HG03354 (cell line): Measurements from ENCODE around the gene PSMC3.

ENCODE experiments used
- ATAC-seq: cut with Tn5 transposase; IDR thresholded peaks from one replicate; pipeline ENCODE4 v1.9.1; 2021; ENCODE audit warnings: mild to moderate bottlenecking; ENCODE audit not compliant: unreplicated experiment, poor library complexity, severe bottlenecking

The PSMC3 gene

GRCh38 chr11:47445840-47446239, 19.6 kb upstream of the PSMC3 start:
- ATAC-seq, result no peak

DNA sequence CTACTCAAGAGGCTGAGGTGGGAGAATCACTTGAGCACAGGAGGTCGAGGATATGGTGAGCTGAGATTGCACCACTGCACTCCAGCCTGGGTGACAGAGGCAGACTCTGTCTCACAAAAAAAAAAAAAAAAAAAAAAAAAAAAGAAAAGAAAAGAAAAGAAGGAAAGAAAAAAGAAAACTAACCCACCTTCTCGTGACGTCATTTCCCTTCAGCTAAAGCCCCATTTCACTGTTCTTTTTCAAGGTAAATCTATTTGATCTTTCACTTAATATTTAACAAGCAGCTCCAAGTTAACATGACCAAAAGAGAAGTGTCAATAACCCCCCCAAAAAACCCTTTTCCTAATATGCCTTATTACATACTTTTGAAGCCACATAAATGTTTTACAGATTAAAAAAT, 17.6 kb upstream of the PSMC3 start:
- no peak for ATAC-seq

- ATAC-seq, result no peak
Observed at GRCh38 chr11:47443028-47443700, 16.9 kb upstream of the PSMC3 start.

GRCh38 chr11:47442514-47442913, 16.3 kb upstream of the PSMC3 start:
- no peak for ATAC-seq

GRCh38 chr11:47441421-47441820, 15.2 kb upstream of the PSMC3 start:
- ATAC-seq, result no peak

GRCh38 chr11:47440054-47440476, 13.8 kb upstream of the PSMC3 start:
- no peak for ATAC-seq

DNA sequence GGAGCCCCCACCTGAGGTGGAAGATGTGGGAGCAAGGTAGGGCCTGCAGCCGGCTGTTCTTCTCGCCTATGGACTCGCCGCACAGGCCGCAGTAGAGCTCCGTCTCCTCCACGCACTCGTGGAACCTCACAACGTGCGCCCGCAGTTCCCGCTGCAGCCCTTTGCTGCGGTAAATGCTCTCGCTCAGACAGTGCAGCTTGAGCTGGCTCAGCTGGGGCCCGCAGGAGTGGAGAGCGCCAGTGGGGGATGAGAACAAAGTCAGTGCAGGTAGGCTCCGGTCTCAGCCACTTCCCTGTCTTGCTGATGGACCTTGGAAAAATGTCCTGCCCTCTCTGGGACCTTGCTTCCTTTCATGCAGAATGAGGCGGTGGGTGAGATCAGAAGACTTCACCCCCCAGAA, 12.5 kb upstream of the PSMC3 start:
- no peak for ATAC-seq

DNA sequence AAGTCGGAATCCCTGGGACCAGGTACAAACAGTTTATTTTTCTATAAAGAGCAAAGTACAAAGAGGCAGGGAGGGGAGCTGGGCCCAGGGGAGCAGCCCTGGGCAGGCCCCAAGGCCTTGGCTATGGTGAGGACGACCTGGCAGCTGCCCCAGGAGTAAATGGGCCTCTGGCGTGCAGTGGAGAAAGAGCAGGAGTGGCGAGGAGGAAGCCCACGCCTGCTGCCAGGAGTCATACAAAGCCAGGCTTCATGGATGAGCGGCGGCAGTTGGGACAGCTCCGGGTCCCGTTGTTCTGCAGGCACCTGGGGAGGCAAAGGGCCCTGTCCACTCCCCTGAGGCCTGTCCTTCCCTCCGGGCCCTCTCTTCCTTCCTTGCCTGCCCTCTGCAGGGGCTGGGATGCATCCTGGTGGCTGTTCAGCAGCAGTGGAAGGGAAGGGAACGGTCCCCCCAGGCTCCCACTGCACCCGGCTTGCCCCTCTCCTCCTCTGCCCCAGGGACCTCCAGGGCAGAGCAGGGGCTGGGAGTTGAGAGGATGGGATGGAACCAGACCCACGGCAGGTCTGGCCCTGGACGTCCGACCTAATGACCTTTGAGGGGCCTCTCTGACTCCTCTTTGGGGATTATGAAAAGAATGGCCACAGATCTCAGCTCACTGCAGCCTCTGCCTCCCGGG, 11.6 kb upstream of the PSMC3 start:
- no peak for ATAC-seq

GRCh38 chr11:47437218-47437745, 11.0 kb upstream of the PSMC3 start:
- ATAC-seq, result no peak

DNA sequence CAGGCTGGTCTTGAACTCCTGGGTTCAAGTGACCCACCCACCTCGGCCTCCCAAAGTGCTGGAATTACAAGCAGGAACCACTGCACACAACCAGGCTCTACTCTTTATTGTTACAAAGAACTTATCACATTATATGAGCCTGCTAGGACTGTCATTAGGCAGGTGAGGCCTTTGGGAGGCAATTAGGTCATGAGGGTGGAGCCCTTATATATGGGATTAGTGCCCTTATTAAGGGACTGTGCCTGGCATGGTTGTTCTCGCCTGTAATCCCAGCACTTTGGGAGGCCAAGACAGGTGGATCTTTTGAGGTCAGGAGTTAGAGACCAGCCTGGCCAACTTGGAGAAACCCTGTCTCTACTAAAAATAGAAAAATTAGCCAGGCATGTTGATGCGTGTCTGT, 10.5 kb upstream of the PSMC3 start:
- no peak for ATAC-seq

- ATAC-seq, result no peak
Observed at GRCh38 chr11:47435687-47436086, 9.4 kb upstream of the PSMC3 start.

GRCh38 chr11:47434011-47434786, 8.0 kb upstream of the PSMC3 start:
- ATAC-seq, result no peak

DNA sequence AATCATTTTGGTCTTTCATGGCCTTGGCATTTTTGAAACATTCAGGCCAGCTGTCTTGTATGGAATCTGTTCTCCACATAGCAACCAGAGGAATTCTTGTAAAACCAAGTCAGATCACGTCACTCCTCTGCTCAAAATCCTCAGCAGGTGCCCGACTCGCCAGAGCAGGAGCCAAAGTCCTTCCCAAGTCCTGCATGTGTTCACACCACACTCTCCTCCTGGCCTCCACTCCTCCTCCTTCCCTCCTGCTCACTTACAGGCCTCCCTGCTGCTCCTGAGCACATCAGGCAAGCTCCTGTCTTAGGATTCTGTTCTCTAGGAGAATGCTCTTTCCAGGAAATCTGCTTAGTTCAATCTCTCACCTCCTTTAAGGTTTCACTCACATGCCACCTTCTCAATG, 6.9 kb upstream of the PSMC3 start:
- ATAC-seq, result no peak

DNA sequence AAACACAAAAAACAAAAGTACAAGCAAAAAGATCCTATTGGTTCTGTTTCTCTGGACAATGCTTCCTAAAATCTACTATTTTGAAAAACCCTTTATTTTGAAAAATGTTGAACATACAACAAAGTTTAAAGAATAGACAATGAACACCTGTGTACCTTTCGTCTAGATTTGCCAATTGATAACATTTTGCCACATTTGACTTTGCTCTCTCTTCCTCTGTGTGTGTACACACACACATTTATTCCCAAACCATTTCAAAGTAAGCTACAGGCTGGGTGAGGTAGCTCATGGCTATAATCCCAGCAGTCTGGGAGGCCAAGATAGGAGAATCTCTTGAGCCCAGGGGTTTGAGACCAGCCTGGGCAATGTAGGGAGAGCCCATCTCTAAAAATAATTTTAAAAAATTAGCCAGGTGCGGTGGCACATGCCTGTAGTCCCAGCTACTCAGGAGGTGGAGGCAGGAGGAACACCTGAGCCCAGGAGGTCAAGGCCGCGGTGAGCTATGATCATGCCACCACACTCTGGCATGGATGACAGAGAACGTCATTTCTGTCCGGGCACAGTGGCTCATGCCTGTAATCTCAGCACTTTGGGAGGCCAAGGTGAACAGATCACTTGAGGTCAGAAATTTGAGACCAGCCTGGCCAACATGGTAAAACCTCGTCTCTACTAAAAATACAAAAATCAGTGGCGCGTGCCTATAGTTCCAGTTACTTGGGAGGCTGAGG, 5.3 kb upstream of the PSMC3 start:
- no peak for ATAC-seq

DNA sequence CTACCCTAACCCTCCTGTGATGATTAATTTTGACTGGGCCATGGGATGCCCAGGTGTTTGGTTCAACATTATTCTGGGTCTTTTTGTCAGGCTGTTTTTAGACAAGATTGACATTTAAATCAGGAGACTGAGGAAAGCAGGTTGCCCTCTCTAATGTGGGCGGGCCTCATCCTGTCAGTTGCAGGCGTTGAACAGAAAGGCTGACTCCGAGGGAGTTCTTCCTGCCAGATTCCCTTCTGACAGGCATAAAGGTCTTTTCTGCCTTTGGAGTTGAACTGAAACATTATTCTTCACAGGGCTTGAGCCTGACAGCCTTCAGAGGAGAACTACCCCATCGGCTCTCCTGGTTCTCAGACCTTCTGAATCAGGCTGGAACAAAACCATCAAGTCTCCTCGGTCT, 4.3 kb upstream of the PSMC3 start:
- no peak for ATAC-seq

- ATAC-seq, result no peak
Observed at GRCh38 chr11:47425611-47426010, 628 bp downstream of the PSMC3 start.

GRCh38 chr11:47418454-47419259, 7.6 kb downstream of the PSMC3 start:
- ATAC-seq, result no peak

DNA sequence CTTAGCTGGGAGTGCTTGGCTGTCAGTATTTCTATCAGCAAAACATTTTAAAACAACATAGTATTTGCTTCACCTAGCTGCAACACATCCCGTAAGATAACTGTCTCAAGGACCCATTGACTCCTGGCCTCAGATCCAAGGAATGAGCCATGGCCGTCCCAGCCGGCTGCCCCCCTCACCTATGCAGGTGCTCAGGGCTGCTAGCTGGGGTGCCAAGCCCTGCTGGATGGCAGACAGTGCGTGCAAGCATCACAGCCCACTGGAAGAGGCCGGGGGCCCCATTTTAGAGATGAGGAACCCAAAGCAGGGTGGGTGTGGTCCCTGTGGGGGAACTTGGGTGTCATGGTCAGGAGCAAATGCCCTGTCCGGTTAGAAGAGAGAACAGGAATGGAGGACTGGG, 8.5 kb downstream of the PSMC3 start:
- ATAC-seq, result no peak

DNA sequence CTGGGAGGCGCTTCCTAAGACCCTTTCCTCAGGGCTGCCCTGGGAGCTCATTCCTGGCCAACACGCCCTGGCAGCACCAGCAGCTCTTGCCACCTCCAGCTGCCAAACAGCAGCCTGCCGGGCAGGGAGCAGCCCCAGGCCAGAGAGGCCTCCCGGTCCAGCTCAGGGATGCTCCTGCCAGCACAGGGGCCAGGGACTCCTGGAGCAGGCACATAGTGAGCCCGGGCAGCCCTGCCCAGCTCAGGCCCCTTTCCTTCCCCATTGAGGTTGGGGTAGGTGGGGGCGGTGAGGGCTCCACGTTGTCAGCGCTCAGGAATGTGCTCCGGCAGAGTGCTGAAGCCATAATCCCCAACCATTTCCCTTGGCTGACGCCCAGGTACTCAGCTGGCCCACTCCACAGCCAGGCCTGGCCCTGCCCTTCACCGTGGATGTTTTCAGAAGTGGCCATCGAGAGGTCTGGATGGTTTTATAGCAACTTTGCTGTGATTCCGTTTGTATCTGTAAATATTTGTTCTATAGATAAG, 10.2 kb downstream of the PSMC3 start:
- ATAC-seq, result no peak
